ENCODE data around the gene TOX2. TPM values are rescaled to one million over a fixed set of nuclear protein-coding genes. Genes with fewer than 3 reads are reported as not detected.

TOX2 gene
- total RNA-seq: 10 to 100 TPM; 17.5 to 42.8 TPM

- H3K27ac Mint-ChIP-seq: peak within 1 kb of the TSS; percentile 10
- ATAC-seq (replicated peaks in 1 of 2) (peak; percentile 64 to 65), DNase-seq (peak; percentile 67 to 68)
- H3K4me3 Mint-ChIP-seq: peak within 1 kb of the TSS; percentile 86 to 88
- peaks cover 45% of the 10 kb centered on the region for H3K4me1 Mint-ChIP-seq (ENCODE audit: low read depth)
- peaks cover 10 to 18% of the 10 kb centered on the region in 2 donors for H3K36me3 Mint-ChIP-seq (ENCODE audit: insufficient read depth in 2 of 2)
- H3K27me3 Mint-ChIP-seq (ENCODE audit: low read depth): peaks cover 55% of the 10 kb centered on the region
- peaks cover 2 to 3% of the 10 kb centered on the region in 2 donors for H3K9me3 Mint-ChIP-seq
These were observed at the start of gene TOX2 for GRCh38 chr20:43914311-43915210. TSS of gene TOX2 (plus strand) at chr20:43914852. CDS start at chr20:43914892, 40 bp downstream.

GRCh38 chr20:43868091-43868490, 46.6 kb upstream of the TOX2 start:
- ATAC-seq (replicated peaks in 1 of 2) (no peak), DNase-seq (no peak)
- no peaks in the 10 kb centered on the region for H3K9me3 Mint-ChIP-seq
- H3K4me1 Mint-ChIP-seq (ENCODE audit: low read depth): no peaks in the 10 kb centered on the region
- no peaks in the 10 kb centered on the region for H3K36me3 Mint-ChIP-seq (ENCODE audit: insufficient read depth in 2 of 2)
- no peak overlapping the region for H3K27ac Mint-ChIP-seq
- H3K4me3 Mint-ChIP-seq: no peak overlapping the region
- peaks cover 7% of the 10 kb centered on the region for H3K27me3 Mint-ChIP-seq (ENCODE audit: low read depth)

GRCh38 chr20:43870484-43870883, 44.2 kb upstream of the TOX2 start:
- H3K4me1 Mint-ChIP-seq (ENCODE audit: low read depth): no peaks in the 10 kb centered on the region
- ATAC-seq (replicated peaks in 1 of 2): no peak
- DNase-seq: no peak
- peaks cover 6% of the 10 kb centered on the region for H3K27me3 Mint-ChIP-seq (ENCODE audit: low read depth)
- no peak overlapping the region for H3K4me3 Mint-ChIP-seq
- no peaks in the 10 kb centered on the region for H3K36me3 Mint-ChIP-seq (ENCODE audit: insufficient read depth in 2 of 2)
- H3K9me3 Mint-ChIP-seq: no peaks in the 10 kb centered on the region
- no peak overlapping the region for H3K27ac Mint-ChIP-seq

- Mint-ChIP-seq H3K27ac (no peak overlapping the region), H3K27me3 (ENCODE audit: low read depth) (peaks cover 15% of the 10 kb centered on the region), H3K9me3 (no peaks in the 10 kb centered on the region), H3K4me3 (no peak overlapping the region), H3K4me1 (ENCODE audit: low read depth) (no peaks in the 10 kb centered on the region), H3K36me3 (ENCODE audit: insufficient read depth in 2 of 2) (no peaks in the 10 kb centered on the region)
- ATAC-seq (replicated peaks in 1 of 2) (no peak), DNase-seq (no peak)
These were observed 35.9 kb upstream of the TOX2 start for GRCh38 chr20:43878776-43879175.

GRCh38 chr20:43893930-43894329, 20.7 kb upstream of the TOX2 start:
- no peak overlapping the region for H3K4me3 Mint-ChIP-seq
- peaks cover 5 to 14% of the 10 kb centered on the region in 2 donors for H3K9me3 Mint-ChIP-seq
- peaks cover under 1% of the 10 kb centered on the region for H3K27me3 Mint-ChIP-seq (ENCODE audit: low read depth)
- H3K4me1 Mint-ChIP-seq (ENCODE audit: low read depth): no peaks in the 10 kb centered on the region
- H3K36me3 Mint-ChIP-seq (ENCODE audit: insufficient read depth in 2 of 2): peaks cover 7 to 9% of the 10 kb centered on the region in 2 donors
- DNase-seq: no peak
- ATAC-seq (replicated peaks in 1 of 2): no peak
- no peak overlapping the region for H3K27ac Mint-ChIP-seq

GRCh38 chr20:43894491-43894890, 20.2 kb upstream of the TOX2 start:
- H3K27me3 Mint-ChIP-seq (ENCODE audit: low read depth): no peaks in the 10 kb centered on the region
- no peaks in the 10 kb centered on the region for H3K4me1 Mint-ChIP-seq (ENCODE audit: low read depth)
- H3K4me3 Mint-ChIP-seq: no peak overlapping the region
- no peak for DNase-seq
- H3K36me3 Mint-ChIP-seq (ENCODE audit: insufficient read depth in 2 of 2): peaks cover 5 to 6% of the 10 kb centered on the region in 2 donors
- H3K27ac Mint-ChIP-seq: no peak overlapping the region
- peaks cover 4 to 11% of the 10 kb centered on the region in 2 donors for H3K9me3 Mint-ChIP-seq
- ATAC-seq (replicated peaks in 1 of 2): no peak

- Mint-ChIP-seq H3K9me3 (peaks cover 3 to 6% of the 10 kb centered on the region in 2 donors), H3K4me1 (ENCODE audit: low read depth) (no peaks in the 10 kb centered on the region), H3K27ac (no peak overlapping the region), H3K4me3 (no peak overlapping the region), H3K36me3 (ENCODE audit: insufficient read depth in 2 of 2) (peaks cover 1% of the 10 kb centered on the region in 2 donors), H3K27me3 (ENCODE audit: low read depth) (no peaks in the 10 kb centered on the region)
- ATAC-seq (replicated peaks in 1 of 2) (no peak), DNase-seq (no peak)
These were observed 19.4 kb upstream of the TOX2 start for GRCh38 chr20:43895235-43895634.

GRCh38 chr20:43899274-43900120, 15.2 kb upstream of the TOX2 start:
- no peak for DNase-seq
- ATAC-seq (replicated peaks in 1 of 2): no peak
- Mint-ChIP-seq H3K27me3 (ENCODE audit: low read depth) (no peaks in the 10 kb centered on the region), H3K36me3 (ENCODE audit: insufficient read depth in 2 of 2) (no peaks in the 10 kb centered on the region), H3K4me1 (ENCODE audit: low read depth) (no peaks in the 10 kb centered on the region), H3K9me3 (no peaks in the 10 kb centered on the region), H3K27ac (no peak overlapping the region), H3K4me3 (no peak overlapping the region)

- ATAC-seq (replicated peaks in 1 of 2) (no peak), DNase-seq (no peak)
- Mint-ChIP-seq H3K27ac (no peak overlapping the region), H3K27me3 (ENCODE audit: low read depth) (no peaks in the 10 kb centered on the region), H3K9me3 (no peaks in the 10 kb centered on the region), H3K4me3 (no peak overlapping the region), H3K4me1 (ENCODE audit: low read depth) (no peaks in the 10 kb centered on the region), H3K36me3 (ENCODE audit: insufficient read depth in 2 of 2) (no peaks in the 10 kb centered on the region)
These were observed 14.6 kb upstream of the TOX2 start for GRCh38 chr20:43900121-43900466.

GRCh38 chr20:43900496-43900895, 14.2 kb upstream of the TOX2 start:
- H3K27ac Mint-ChIP-seq: no peak overlapping the region
- H3K9me3 Mint-ChIP-seq: no peaks in the 10 kb centered on the region
- no peaks in the 10 kb centered on the region for H3K27me3 Mint-ChIP-seq (ENCODE audit: low read depth)
- H3K36me3 Mint-ChIP-seq (ENCODE audit: insufficient read depth in 2 of 2): no peaks in the 10 kb centered on the region
- H3K4me1 Mint-ChIP-seq (ENCODE audit: low read depth): no peaks in the 10 kb centered on the region
- H3K4me3 Mint-ChIP-seq: no peak overlapping the region
- DNase-seq (no peak), ATAC-seq (replicated peaks in 1 of 2) (no peak)

GRCh38 chr20:43901296-43901695, 13.4 kb upstream of the TOX2 start:
- Mint-ChIP-seq H3K4me3 (no peak overlapping the region), H3K36me3 (ENCODE audit: insufficient read depth in 2 of 2) (no peaks in the 10 kb centered on the region), H3K4me1 (ENCODE audit: low read depth) (no peaks in the 10 kb centered on the region), H3K9me3 (no peaks in the 10 kb centered on the region), H3K27ac (no peak overlapping the region), H3K27me3 (ENCODE audit: low read depth) (no peaks in the 10 kb centered on the region)
- ATAC-seq (replicated peaks in 1 of 2): no peak
- DNase-seq: no peak

GRCh38 chr20:43903953-43904826, 10.5 kb upstream of the TOX2 start:
- Mint-ChIP-seq H3K4me1 (ENCODE audit: low read depth) (no peaks in the 10 kb centered on the region), H3K27me3 (ENCODE audit: low read depth) (no peaks in the 10 kb centered on the region), H3K27ac (no peak overlapping the region), H3K36me3 (ENCODE audit: insufficient read depth in 2 of 2) (peaks cover 5 to 6% of the 10 kb centered on the region in 2 donors), H3K4me3 (no peak overlapping the region), H3K9me3 (peaks cover 5 to 6% of the 10 kb centered on the region in 2 donors)
- ATAC-seq (replicated peaks in 1 of 2) (no peak), DNase-seq (no peak)

Measured in activated T-cell treated with anti-CD3 and anti-CD28 coated beads, Interleukin-2, amount 50 U/mL, for 72 hours (primary cell).